ENCODE measurements around the gene FAM174B.

Gene FAM174B

DNA sequence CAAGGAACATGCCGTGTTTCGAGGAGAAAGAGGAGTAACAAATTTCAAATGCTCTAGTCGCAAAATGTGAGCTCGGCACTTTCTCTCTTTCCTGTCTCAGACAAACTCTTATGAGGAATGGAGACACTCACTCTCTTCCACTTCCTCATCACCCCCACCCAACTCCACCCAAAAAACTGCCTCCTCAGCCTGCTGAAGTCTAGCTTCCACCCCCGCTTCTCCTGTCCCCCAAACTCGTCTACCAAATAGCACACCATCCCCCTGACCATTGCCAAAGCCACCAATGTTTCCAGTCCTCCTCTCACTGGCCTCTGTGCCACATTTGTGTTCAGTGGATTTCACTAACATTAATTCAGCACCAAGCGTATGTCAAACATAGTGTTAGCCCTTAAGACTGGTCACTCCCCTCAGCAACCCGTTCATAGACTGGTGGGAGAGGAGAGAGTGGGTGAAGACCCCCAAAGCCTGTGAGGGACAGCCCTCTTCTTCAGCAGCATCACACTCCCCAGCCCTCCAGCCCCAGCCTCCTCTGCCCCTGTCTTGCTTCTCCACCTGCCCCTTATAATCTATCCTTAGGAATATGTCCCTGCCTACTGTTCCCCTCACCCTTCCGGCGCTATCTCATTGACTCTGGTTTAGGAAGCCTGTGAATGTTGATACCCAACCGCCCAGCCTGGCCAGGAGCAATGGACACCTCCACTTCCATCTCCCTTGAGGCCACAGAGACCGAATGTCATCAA lies 77.3 kb downstream of the FAM174B start:
- H3K27me3 ChIP-seq (ENCODE audit: insufficient read depth, low read depth, severe bottlenecking) = no peaks in the 10 kb centered on the region
- H3K4me3 ChIP-seq (ENCODE audit: low read depth, low read length) = no peak overlapping the region
- no peaks in the 10 kb centered on the region for H3K9me3 ChIP-seq (ENCODE audit: severe bottlenecking)
- TF ChIP-seq, protein P1, sequence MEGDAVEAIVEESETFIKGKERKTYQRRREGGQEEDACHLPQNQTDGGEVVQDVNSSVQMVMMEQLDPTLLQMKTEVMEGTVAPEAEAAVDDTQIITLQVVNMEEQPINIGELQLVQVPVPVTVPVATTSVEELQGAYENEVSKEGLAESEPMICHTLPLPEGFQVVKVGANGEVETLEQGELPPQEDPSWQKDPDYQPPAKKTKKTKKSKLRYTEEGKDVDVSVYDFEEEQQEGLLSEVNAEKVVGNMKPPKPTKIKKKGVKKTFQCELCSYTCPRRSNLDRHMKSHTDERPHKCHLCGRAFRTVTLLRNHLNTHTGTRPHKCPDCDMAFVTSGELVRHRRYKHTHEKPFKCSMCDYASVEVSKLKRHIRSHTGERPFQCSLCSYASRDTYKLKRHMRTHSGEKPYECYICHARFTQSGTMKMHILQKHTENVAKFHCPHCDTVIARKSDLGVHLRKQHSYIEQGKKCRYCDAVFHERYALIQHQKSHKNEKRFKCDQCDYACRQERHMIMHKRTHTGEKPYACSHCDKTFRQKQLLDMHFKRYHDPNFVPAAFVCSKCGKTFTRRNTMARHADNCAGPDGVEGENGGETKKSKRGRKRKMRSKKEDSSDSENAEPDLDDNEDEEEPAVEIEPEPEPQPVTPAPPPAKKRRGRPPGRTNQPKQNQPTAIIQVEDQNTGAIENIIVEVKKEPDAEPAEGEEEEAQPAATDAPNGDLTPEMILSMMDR (IDR thresholded peaks at IDR 0.05; ENCODE audit: low read depth, low read length) = no peak
- no peaks in the 10 kb centered on the region for H3K36me3 ChIP-seq
- no peak overlapping the region for H3K27ac ChIP-seq
- no peak for DNase-seq

DNA sequence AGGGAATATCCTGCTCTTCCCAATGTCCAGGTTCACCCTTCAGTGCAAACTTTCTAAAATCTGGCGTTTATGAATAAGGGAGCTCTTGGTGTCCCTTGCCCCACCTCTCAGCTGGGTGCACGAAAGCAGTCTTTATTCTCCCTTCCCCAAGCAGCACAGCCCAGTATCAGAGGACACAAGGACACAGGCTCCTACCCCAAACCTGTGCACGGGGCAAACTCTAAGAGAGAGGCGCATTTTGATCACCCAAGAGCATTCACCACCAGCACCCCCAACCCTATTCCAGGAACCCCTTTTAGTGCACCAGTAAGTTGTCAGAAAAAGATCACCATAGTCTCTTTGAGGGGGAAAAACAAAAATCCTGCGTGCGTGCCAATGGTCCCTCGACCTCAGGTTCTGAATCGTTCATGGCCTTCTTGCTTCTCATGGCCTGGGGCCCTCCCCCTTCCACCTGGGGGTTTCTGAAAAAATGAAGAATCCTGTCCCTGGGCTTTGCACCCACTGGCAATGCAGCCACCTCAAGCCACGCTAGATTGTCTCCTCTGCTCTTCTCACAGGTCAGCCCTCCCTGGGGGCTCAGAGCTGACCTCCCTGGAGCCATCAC lies 78.9 kb downstream of the FAM174B start:
- Histone ChIP-seq H3K9me3 (ENCODE audit: severe bottlenecking) (no peaks in the 10 kb centered on the region), H3K4me3 (ENCODE audit: low read depth, low read length) (no peak overlapping the region), H3K36me3 (no peaks in the 10 kb centered on the region), H3K27me3 (ENCODE audit: insufficient read depth, low read depth, severe bottlenecking) (no peaks in the 10 kb centered on the region), H3K27ac (no peak overlapping the region)
- TF ChIP-seq, protein P1 (IDR thresholded peaks at IDR 0.05; ENCODE audit: low read depth, low read length) = no peak
- no peak for DNase-seq

DNA sequence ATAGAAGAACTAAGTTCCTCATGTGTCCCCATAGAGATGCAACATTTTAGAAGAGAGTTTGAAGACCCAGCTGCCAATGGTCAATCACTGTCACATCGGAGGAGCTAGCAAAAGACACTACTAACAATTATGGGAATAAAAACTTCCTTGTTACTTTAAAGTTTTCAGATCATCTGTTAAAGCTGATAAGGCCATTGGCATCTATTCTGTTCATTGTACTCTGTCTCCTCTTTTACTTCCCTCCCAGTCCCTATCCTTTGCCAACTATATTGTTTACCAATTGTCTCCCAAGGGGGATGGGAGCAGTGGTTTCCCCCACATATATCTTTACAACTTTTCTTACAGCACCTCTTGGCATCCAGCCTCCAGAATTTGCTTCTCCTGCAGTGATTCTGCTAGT lies 81.0 kb downstream of the FAM174B start:
- peaks cover 2% of the 10 kb centered on the region for H3K9me3 ChIP-seq (ENCODE audit: severe bottlenecking)
- H3K4me3 ChIP-seq (ENCODE audit: low read depth, low read length) = no peak overlapping the region
- no peaks in the 10 kb centered on the region for H3K27me3 ChIP-seq (ENCODE audit: insufficient read depth, low read depth, severe bottlenecking)
- TF ChIP-seq, protein P1 (IDR thresholded peaks at IDR 0.05; ENCODE audit: low read depth, low read length) = no peak
- no peaks in the 10 kb centered on the region for H3K36me3 ChIP-seq
- H3K27ac ChIP-seq = no peak overlapping the region
- DNase-seq = no peak

DNA sequence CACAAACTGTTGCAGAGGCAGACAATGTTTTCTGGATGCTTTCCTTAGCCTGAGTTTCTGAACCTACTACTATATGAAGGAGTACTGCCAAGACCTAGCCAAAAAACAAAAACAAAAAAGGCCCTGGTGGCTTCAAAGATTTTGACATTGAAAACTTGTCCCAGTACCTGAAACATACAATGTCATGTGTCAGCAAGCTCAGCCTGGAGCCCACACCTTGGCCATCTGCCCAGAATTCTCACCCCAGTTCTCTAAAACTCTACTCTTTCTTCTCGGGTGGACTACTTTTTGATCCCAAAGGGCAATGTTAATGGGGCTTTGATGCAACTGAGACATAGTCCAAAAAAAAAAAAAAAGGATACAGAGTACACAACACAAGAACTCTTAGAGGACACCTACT lies 81.4 kb downstream of the FAM174B start:
- H3K4me3 ChIP-seq (ENCODE audit: low read depth, low read length) = no peak overlapping the region
- H3K27me3 ChIP-seq (ENCODE audit: insufficient read depth, low read depth, severe bottlenecking) = no peaks in the 10 kb centered on the region
- peaks cover 2% of the 10 kb centered on the region for H3K9me3 ChIP-seq (ENCODE audit: severe bottlenecking)
- no peak for DNase-seq
- H3K27ac ChIP-seq = no peak overlapping the region
- H3K36me3 ChIP-seq = no peaks in the 10 kb centered on the region
- TF ChIP-seq, protein P1 (IDR thresholded peaks at IDR 0.05; ENCODE audit: low read depth, low read length) = no peak

DNA sequence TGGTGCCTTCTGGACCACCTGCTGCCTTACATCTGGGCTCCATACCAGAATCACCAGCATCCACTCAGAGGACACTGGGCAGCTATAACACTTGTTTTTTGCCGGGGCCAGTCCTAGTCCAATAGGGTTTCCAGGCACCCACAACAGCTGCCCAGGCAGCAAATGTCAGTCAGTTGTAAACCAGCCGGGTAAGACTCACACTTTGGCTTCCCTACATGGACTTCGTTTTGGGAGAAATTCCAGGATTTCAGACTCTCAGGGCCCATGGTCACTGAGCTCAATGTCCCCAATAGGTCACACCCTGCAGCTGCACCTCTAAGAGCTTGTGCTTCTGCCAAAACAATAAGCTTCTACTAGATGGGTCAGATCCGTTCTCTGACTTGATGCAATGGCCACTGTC lies 83.8 kb downstream of the FAM174B start:
- Histone ChIP-seq H3K27me3 (ENCODE audit: insufficient read depth, low read depth, severe bottlenecking) (no peaks in the 10 kb centered on the region), H3K4me3 (ENCODE audit: low read depth, low read length) (no peak overlapping the region), H3K27ac (no peak overlapping the region), H3K9me3 (ENCODE audit: severe bottlenecking) (peaks cover 2% of the 10 kb centered on the region), H3K36me3 (no peaks in the 10 kb centered on the region)
- DNase-seq = no peak
- TF ChIP-seq, protein P1 (IDR thresholded peaks at IDR 0.05; ENCODE audit: low read depth, low read length) = no peak

All from WERI-Rb-1 (cell line).